Measurements from ENCODE around the gene HBE1. TPM values are rescaled to one million over a fixed set of nuclear protein-coding genes. Genes with fewer than 3 reads are reported as not detected.

HBE1 gene
- total RNA-seq, 5 donors from 2014 or later (not counting 1 experiment from before 2014, with no cell fraction given) = 3.1 to 3.2 (median 3.2) TPM; not detected in 2

GRCh38 chr11:5293028-5293427 lies 23.3 kb upstream of the HBE1 start:
- peaks cover 0 to 4% of the 10 kb centered on the region in 2 donors for H3K27me3 Mint-ChIP-seq
- no peaks in the 10 kb centered on the region for H3K9me3 ChIP-seq
- H3K36me3 Mint-ChIP-seq = no peaks in the 10 kb centered on the region
- ATAC-seq (replicated peaks in 1 of 4) (no peak), DNase-seq (no peak)
- H3K27me3 ChIP-seq (replicated peaks in 1 of 2; ENCODE audit: control insufficient read depth in 2 of 2, extremely low read depth in 1 of 2, insufficient read depth in 2 of 2, low read length in 1 of 2) = no peaks in the 10 kb centered on the region
- H3K36me3 ChIP-seq (ENCODE audit: control insufficient read depth in 2 of 2, extremely low read depth in 1 of 2, insufficient read depth in 1 of 2, low read length in 1 of 2) = no peaks in the 10 kb centered on the region
- ChIA-PET CTCF (interaction anchor here in 1 of 2 donors (0.6 kb wide), 1 partner anchor 598 kb away, joined by 3 read pairs; no protein-coding TSS in a partner anchor), POLR2A (no interaction called here)
- WGBS (ENCODE audit: insufficient coverage) = 82% methylated on average over 8 of the region's 8 CpGs
- H3K4me3 Mint-ChIP-seq = no peak overlapping the region
- H3K27ac Mint-ChIP-seq = no peak overlapping the region
- H3K27ac ChIP-seq (ENCODE audit: low read length) = no peak overlapping the region
- H3K4me1 ChIP-seq (ENCODE audit: control insufficient read depth in 1 of 2, extremely low read depth in 1 of 2, insufficient read depth in 2 of 2, low read length in 2 of 2) = no peaks in the 10 kb centered on the region
- H3K4me1 Mint-ChIP-seq = no peaks in the 10 kb centered on the region
- H3K4me3 ChIP-seq (ENCODE audit: control insufficient read depth in 1 of 2, extremely low read depth in 1 of 2, low read length in 1 of 2) = no peak overlapping the region
- H3K9me3 Mint-ChIP-seq = peaks cover 0 to 4% (median 0%) of the 10 kb centered on the region in 3 donors

GRCh38 chr11:5291207-5291838 lies 21.6 kb upstream of the HBE1 start:
- POLR2A ChIA-PET = no interaction called here
- H3K9me3 Mint-ChIP-seq = peaks cover 0 to 4% (median 0%) of the 10 kb centered on the region in 3 donors
- no peaks in the 10 kb centered on the region for H3K27me3 ChIP-seq (replicated peaks in 1 of 2; ENCODE audit: control insufficient read depth in 2 of 2, extremely low read depth in 1 of 2, insufficient read depth in 2 of 2, low read length in 1 of 2)
- no peaks in the 10 kb centered on the region for H3K27me3 Mint-ChIP-seq
- no peak overlapping the region for H3K4me3 ChIP-seq (ENCODE audit: control insufficient read depth in 1 of 2, extremely low read depth in 1 of 2, low read length in 1 of 2)
- CTCF ChIA-PET = no interaction called here
- no peaks in the 10 kb centered on the region for H3K4me1 ChIP-seq (ENCODE audit: control insufficient read depth in 1 of 2, extremely low read depth in 1 of 2, insufficient read depth in 2 of 2, low read length in 2 of 2)
- H3K36me3 Mint-ChIP-seq = no peaks in the 10 kb centered on the region
- ATAC-seq (replicated peaks in 1 of 4) (no peak), DNase-seq (no peak)
- no peaks in the 10 kb centered on the region for H3K4me1 Mint-ChIP-seq
- no peak overlapping the region for H3K27ac ChIP-seq (ENCODE audit: low read length)
- no peak overlapping the region for H3K27ac Mint-ChIP-seq
- no peaks in the 10 kb centered on the region for H3K36me3 ChIP-seq (ENCODE audit: control insufficient read depth in 2 of 2, extremely low read depth in 1 of 2, insufficient read depth in 1 of 2, low read length in 1 of 2)
- H3K9me3 ChIP-seq = no peaks in the 10 kb centered on the region
- no peak overlapping the region for H3K4me3 Mint-ChIP-seq
- WGBS (ENCODE audit: insufficient coverage) = no CpG with 5 or more reads among the region's 1 CpG

GRCh38 chr11:5290106-5290505 lies 20.4 kb upstream of the HBE1 start:
- no peak overlapping the region for H3K27ac Mint-ChIP-seq
- Histone ChIP-seq H3K27ac (ENCODE audit: low read length) (no peak overlapping the region), H3K4me3 (ENCODE audit: control insufficient read depth in 1 of 2, extremely low read depth in 1 of 2, low read length in 1 of 2) (no peak overlapping the region), H3K27me3 (replicated peaks in 1 of 2; ENCODE audit: control insufficient read depth in 2 of 2, extremely low read depth in 1 of 2, insufficient read depth in 2 of 2, low read length in 1 of 2) (no peaks in the 10 kb centered on the region), H3K4me1 (ENCODE audit: control insufficient read depth in 1 of 2, extremely low read depth in 1 of 2, insufficient read depth in 2 of 2, low read length in 2 of 2) (no peaks in the 10 kb centered on the region), H3K9me3 (no peaks in the 10 kb centered on the region), H3K36me3 (ENCODE audit: control insufficient read depth in 2 of 2, extremely low read depth in 1 of 2, insufficient read depth in 1 of 2, low read length in 1 of 2) (no peaks in the 10 kb centered on the region)
- DNase-seq (no peak), ATAC-seq (replicated peaks in 1 of 4) (no peak)
- H3K4me1 Mint-ChIP-seq = no peaks in the 10 kb centered on the region
- ChIA-PET CTCF (no interaction called here), POLR2A (no interaction called here)
- no peaks in the 10 kb centered on the region for H3K27me3 Mint-ChIP-seq
- peaks cover 0 to 4% (median 0%) of the 10 kb centered on the region in 3 donors for H3K9me3 Mint-ChIP-seq
- H3K4me3 Mint-ChIP-seq = no peak overlapping the region
- no peaks in the 10 kb centered on the region for H3K36me3 Mint-ChIP-seq
- WGBS (ENCODE audit: insufficient coverage) = no CpG with 5 or more reads among the region's 1 CpG

GRCh38 chr11:5289696-5290095 lies 20.0 kb upstream of the HBE1 start:
- Histone ChIP-seq H3K36me3 (ENCODE audit: control insufficient read depth in 2 of 2, extremely low read depth in 1 of 2, insufficient read depth in 1 of 2, low read length in 1 of 2) (no peaks in the 10 kb centered on the region), H3K4me3 (ENCODE audit: control insufficient read depth in 1 of 2, extremely low read depth in 1 of 2, low read length in 1 of 2) (no peak overlapping the region), H3K27ac (ENCODE audit: low read length) (no peak overlapping the region), H3K27me3 (replicated peaks in 1 of 2; ENCODE audit: control insufficient read depth in 2 of 2, extremely low read depth in 1 of 2, insufficient read depth in 2 of 2, low read length in 1 of 2) (no peaks in the 10 kb centered on the region), H3K4me1 (ENCODE audit: control insufficient read depth in 1 of 2, extremely low read depth in 1 of 2, insufficient read depth in 2 of 2, low read length in 2 of 2) (no peaks in the 10 kb centered on the region), H3K9me3 (no peaks in the 10 kb centered on the region)
- no peak for ATAC-seq (replicated peaks in 1 of 4)
- POLR2A ChIA-PET = no interaction called here
- no peak overlapping the region for H3K27ac Mint-ChIP-seq
- H3K4me3 Mint-ChIP-seq = no peak overlapping the region
- H3K27me3 Mint-ChIP-seq = peaks cover 0 to 1% of the 10 kb centered on the region in 2 donors
- CTCF ChIA-PET = no interaction called here
- DNase-seq = no peak
- no peaks in the 10 kb centered on the region for H3K4me1 Mint-ChIP-seq
- no peaks in the 10 kb centered on the region for H3K36me3 Mint-ChIP-seq
- H3K9me3 Mint-ChIP-seq = peaks cover 0 to 4% (median 0%) of the 10 kb centered on the region in 3 donors

GRCh38 chr11:5288906-5289550 lies 19.3 kb upstream of the HBE1 start:
- H3K9me3 Mint-ChIP-seq = peaks cover 0 to 4% (median 0%) of the 10 kb centered on the region in 3 donors
- H3K4me1 ChIP-seq (ENCODE audit: control insufficient read depth in 1 of 2, extremely low read depth in 1 of 2, insufficient read depth in 2 of 2, low read length in 2 of 2) = no peaks in the 10 kb centered on the region
- H3K27ac ChIP-seq (ENCODE audit: low read length) = no peak overlapping the region
- H3K36me3 ChIP-seq (ENCODE audit: control insufficient read depth in 2 of 2, extremely low read depth in 1 of 2, insufficient read depth in 1 of 2, low read length in 1 of 2) = no peaks in the 10 kb centered on the region
- WGBS (ENCODE audit: insufficient coverage) = 80% methylated on average over 1 of the region's 6 CpGs
- ATAC-seq (replicated peaks in 1 of 4) (no peak), DNase-seq (no peak)
- H3K27ac Mint-ChIP-seq = no peak overlapping the region
- H3K36me3 Mint-ChIP-seq = no peaks in the 10 kb centered on the region
- H3K27me3 ChIP-seq (replicated peaks in 1 of 2; ENCODE audit: control insufficient read depth in 2 of 2, extremely low read depth in 1 of 2, insufficient read depth in 2 of 2, low read length in 1 of 2) = no peaks in the 10 kb centered on the region
- no peaks in the 10 kb centered on the region for H3K9me3 ChIP-seq
- CTCF ChIA-PET = no interaction called here
- H3K4me3 Mint-ChIP-seq = no peak overlapping the region
- no peaks in the 10 kb centered on the region for H3K4me1 Mint-ChIP-seq
- no peak overlapping the region for H3K4me3 ChIP-seq (ENCODE audit: control insufficient read depth in 1 of 2, extremely low read depth in 1 of 2, low read length in 1 of 2)
- H3K27me3 Mint-ChIP-seq = peaks cover 0 to 1% of the 10 kb centered on the region in 2 donors
- POLR2A ChIA-PET = no interaction called here

- Histone ChIP-seq H3K27ac (ENCODE audit: low read length) (no peak overlapping the region), H3K27me3 (replicated peaks in 1 of 2; ENCODE audit: control insufficient read depth in 2 of 2, extremely low read depth in 1 of 2, insufficient read depth in 2 of 2, low read length in 1 of 2) (no peaks in the 10 kb centered on the region), H3K4me3 (ENCODE audit: control insufficient read depth in 1 of 2, extremely low read depth in 1 of 2, low read length in 1 of 2) (no peak overlapping the region), H3K4me1 (ENCODE audit: control insufficient read depth in 1 of 2, extremely low read depth in 1 of 2, insufficient read depth in 2 of 2, low read length in 2 of 2) (no peaks in the 10 kb centered on the region), H3K36me3 (ENCODE audit: control insufficient read depth in 2 of 2, extremely low read depth in 1 of 2, insufficient read depth in 1 of 2, low read length in 1 of 2) (no peaks in the 10 kb centered on the region), H3K9me3 (no peaks in the 10 kb centered on the region)
- peaks cover 0 to 4% (median 0%) of the 10 kb centered on the region in 3 donors for H3K9me3 Mint-ChIP-seq
- ChIA-PET POLR2A (no interaction called here), CTCF (no interaction called here)
- no peak overlapping the region for H3K4me3 Mint-ChIP-seq
- no peaks in the 10 kb centered on the region for H3K36me3 Mint-ChIP-seq
- DNase-seq = no peak
- no CpG with 5 or more reads among the region's 7 CpGs for WGBS (ENCODE audit: insufficient coverage)
- ATAC-seq (replicated peaks in 1 of 4) = no peak
- H3K27ac Mint-ChIP-seq = no peak overlapping the region
- no peaks in the 10 kb centered on the region for H3K4me1 Mint-ChIP-seq
- peaks cover 0 to 1% of the 10 kb centered on the region in 2 donors for H3K27me3 Mint-ChIP-seq
Measured at GRCh38 chr11:5288108-5288905, 18.6 kb upstream of the HBE1 start.
